AG09309 (cell line): Measurements from ENCODE around the gene MAGED2.

ENCODE experiments used
- DNase-seq: peaks from one replicate; pipeline ENCODE4 v3.0.0-alpha.2; 2010; ENCODE audit warnings: low read depth
- H3K4me3 ChIP-seq: 2 replicates; pipeline ENCODE4 v1.5.1; 2011; ENCODE audit warnings: mild to moderate bottlenecking, low read depth, low read length, moderate library complexity; ENCODE audit not compliant: control insufficient read depth
- TF ChIP-seq, protein P1 (sequence below): IDR thresholded peaks from 2 replicates; pipeline ENCODE4 v1.5.1; 2011; ENCODE audit warnings: mild to moderate bottlenecking, low read depth, low read length, inconsistent platforms; ENCODE audit not compliant: insufficient read depth, control insufficient read depth; ENCODE audit errors: missing control alignments

The MAGED2 gene

DNA sequence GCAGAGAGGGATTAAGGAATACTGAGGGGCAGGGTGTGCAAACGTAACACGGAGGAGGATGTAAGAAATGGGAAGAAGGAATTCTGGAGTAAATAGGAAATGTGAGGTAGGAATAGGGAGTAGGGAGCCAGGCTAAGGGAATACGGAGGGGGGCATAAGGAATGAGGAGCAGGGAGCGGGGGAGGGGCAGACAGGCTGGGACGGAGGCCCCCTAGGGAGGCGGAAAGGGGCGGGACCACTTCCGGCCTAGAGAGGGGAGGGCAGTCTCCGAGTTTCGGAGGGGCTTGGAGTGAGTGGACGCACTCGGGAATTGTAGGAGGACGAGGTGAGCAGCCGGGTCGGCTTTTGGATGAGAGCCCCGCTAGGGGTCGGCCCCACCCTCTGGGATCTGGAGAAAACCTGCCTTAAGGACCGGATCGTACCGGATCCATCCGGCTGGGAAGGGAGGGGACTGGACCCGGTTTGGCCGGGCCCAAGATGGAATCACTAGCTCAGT, 612 bp downstream of the MAGED2 start:
- TF ChIP-seq, protein P1, sequence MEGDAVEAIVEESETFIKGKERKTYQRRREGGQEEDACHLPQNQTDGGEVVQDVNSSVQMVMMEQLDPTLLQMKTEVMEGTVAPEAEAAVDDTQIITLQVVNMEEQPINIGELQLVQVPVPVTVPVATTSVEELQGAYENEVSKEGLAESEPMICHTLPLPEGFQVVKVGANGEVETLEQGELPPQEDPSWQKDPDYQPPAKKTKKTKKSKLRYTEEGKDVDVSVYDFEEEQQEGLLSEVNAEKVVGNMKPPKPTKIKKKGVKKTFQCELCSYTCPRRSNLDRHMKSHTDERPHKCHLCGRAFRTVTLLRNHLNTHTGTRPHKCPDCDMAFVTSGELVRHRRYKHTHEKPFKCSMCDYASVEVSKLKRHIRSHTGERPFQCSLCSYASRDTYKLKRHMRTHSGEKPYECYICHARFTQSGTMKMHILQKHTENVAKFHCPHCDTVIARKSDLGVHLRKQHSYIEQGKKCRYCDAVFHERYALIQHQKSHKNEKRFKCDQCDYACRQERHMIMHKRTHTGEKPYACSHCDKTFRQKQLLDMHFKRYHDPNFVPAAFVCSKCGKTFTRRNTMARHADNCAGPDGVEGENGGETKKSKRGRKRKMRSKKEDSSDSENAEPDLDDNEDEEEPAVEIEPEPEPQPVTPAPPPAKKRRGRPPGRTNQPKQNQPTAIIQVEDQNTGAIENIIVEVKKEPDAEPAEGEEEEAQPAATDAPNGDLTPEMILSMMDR = no peak
- peak overlapping the region; percentile 85 for H3K4me3 ChIP-seq
- DNase-seq = no peak

DNA sequence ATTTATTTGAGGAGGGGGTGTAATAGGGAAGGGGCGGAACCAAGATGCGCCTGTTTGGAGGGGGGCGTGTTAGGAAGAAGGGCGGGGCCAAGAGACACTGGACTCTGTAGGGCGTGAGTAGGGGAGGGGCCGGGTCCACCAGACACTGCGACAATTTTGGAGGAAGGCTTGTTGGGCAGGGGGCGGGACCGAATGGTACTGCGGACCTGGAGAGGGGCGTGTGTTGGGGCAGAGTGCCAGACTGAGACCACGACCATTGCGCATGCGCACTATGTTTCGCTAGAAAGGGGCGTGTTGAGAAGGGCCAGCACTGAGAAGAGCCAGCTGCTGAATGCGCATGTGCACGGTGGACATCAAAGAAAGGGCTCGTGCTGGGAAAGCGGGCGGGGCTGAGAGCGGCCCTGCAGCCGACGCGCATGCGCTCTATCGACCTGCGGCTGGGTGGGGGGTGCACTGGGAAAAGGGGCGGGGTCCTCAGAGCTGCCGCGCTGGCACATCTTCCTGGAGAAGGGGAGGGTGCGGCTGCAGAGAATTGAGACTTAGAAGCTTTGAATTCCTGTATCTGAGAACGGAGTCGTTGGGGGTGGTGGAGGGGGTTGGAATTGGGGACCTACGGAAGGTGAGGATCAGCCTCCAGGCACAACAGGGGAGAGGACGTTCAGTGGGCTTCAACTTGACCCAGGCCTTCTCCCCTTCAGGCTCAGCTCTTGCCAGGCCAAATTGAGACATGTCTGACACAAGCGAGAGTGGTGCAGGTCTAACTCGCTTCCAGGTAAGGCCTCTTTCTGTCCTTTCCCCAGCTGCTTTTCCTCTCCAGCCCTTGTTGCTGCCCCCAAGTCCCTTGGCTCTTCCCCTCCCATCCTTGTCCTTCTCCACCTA, 1.3 kb downstream of the MAGED2 start:
- H3K4me3 ChIP-seq = peak overlapping the region; percentile 85
- peak; percentile 86 for DNase-seq
- TF ChIP-seq, protein P1 = no peak

DNA sequence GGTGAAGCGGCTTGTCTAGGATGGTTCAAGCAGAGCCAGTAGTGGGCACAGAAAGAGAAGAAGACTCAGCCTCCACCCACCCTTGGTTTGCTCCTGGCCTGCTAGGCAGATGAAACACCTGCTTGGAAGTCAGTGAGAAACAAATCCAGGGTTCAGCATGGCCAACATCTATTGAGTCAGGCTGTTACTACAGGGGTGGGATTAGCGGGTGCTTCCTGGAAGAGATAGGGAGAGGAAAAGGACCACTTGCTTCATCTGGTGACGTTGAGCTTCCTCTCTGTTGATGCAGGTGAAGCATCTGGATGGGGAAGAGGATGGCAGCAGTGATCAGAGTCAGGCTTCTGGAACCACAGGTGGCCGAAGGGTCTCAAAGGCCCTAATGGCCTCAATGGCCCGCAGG, 3.0 kb downstream of the MAGED2 start:
- peak overlapping the region; percentile 85 for H3K4me3 ChIP-seq
- TF ChIP-seq, protein P1 = no peak
- DNase-seq = no peak

DNA sequence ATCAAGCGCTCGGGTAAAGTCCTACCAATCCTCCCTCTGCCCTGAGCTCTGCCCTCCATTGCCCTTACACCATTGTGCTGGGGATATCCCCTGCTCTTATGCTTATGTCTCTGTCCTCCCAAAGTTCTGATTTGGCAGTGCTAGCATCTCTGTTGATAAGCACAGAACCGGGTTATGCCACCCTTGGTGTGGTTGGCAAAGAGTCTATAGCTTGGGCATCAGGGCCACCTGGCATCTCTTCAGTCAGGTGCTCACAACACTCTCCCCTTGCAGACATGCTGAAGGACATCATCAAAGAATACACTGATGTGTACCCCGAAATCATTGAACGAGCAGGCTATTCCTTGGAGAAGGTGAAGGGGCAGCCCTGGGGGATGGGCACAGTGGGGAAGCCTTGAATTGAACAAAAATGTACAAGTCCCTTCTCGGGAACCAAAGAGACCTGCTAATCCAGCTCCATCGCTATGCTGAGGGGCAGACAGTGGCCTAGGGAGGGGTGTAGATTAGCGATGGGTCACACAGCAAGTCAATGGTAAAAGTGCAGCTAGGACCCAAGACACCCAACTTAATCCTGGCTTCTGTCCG, 3.8 kb downstream of the MAGED2 start:
- TF ChIP-seq, protein P1 = no peak

DNA sequence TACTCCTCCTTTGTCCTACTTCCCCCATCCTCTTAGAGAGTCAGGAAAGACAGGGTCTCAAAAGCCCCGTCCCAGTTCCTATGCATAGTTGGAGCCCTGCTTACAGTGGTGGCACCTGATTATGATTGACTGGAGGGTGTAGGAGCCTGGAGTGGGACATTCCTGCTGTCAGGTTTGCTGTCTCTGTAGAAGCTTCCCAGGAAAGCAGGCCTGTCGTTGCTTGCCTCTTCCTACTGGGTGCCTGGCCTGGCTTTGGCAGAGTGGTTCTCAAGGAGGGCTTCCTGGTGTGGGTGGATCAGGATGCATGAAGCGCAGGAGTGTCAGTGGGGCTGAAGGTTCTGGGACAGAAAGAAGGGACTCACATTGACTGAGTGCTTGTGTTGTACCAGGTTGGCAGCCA, 4.8 kb downstream of the MAGED2 start:
- no peak overlapping the region for H3K4me3 ChIP-seq
- no peak for DNase-seq
- TF ChIP-seq, protein P1 = no peak

More for the DNA sequence above, 3.8 kb downstream of the MAGED2 start:
- no peak for DNase-seq
- no peak overlapping the region for H3K4me3 ChIP-seq

DNA sequence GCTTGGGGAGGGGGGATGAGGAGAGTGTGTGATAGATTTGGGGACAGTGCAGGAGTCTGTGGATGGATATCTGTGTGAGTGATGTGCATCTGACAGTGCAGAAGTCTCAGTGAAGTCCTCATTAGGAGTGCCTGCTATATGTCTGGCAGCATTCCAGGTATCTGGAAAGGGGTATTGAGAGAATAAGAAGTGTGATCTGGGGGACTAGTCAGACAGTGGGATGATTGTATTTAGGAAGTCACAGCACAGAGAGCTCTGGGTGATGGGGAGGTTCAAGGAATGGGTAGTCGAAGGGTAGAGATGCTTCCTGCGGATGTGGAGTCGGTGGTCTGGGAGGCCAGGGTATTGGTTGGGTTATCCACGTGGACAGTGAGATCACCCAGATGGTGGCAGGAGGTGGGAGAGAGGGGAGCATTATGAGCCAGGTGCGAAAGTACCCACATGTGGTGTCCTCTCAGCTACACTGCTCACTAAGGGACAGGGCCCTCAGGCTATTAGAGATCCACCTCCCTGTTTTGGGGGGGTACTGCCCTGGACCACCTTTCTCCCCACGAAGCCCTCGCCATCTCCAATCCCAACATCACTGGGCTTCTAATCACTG, 9.8 kb downstream of the MAGED2 start:
- TF ChIP-seq, protein P1 = no peak
- H3K4me3 ChIP-seq = no peak overlapping the region
- no peak for DNase-seq
